Stimulated activated CD8-positive, alpha-beta memory T cell treated with anti-CD3 and anti-CD28 coated beads, Interleukin-12 subunit alpha, Interleukin-12 subunit beta, amount 100 ng/mL, for 24 hours (primary cell): ENCODE data around the gene TNFRSF1A.

Experiments used
- DNase-seq: peaks from one replicate; pipeline ENCODE4 v3.0.0-alpha.2; 2020; ENCODE audit errors: extremely low read depth

The TNFRSF1A gene

GRCh38 chr12:6341417-6342139, at the start of gene TNFRSF1A:
Gene TNFRSF1A (minus strand): TSS chr12:6342076. CDS start chr12:6341814, 262 bp downstream.
- DNase-seq, result no peak

GRCh38 chr12:6391013-6391412, 49.1 kb upstream of the TNFRSF1A start:
- DNase-seq, result no peak

DNA sequence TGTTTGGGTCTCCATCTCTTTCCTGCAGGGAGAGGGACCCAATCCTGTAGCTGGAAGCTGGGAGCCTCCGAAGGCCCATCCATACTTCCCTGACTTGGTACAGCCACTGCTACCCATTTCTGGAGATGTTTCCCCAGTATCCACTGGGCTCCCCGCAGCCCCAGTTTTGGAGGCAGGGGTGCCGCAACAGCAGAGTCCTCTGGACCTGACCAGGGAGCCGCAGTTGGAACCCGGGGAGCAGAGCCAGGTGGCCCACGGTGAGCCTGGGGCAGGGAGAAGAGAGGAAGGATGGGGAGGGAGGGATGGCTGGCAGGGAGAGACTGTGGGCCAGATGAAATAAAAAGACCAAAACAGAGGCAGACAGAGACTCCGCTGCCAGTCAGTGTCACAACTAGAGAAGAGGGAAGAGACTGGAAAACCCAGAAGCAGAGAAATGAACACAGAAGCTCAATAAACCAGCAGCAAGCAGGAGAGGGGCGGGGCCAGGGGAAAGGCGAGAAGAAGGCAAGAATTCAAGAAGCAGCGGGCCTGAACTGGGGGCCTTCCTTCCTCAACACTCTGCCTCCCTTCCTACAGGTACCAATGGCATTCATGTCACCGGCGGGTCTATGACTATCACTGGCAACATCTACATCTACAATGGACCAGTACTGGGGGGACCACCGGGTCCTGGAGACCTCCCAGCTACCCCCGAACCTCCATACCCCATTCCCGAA, 48.4 kb upstream of the TNFRSF1A start:
- DNase-seq, result no peak

DNA sequence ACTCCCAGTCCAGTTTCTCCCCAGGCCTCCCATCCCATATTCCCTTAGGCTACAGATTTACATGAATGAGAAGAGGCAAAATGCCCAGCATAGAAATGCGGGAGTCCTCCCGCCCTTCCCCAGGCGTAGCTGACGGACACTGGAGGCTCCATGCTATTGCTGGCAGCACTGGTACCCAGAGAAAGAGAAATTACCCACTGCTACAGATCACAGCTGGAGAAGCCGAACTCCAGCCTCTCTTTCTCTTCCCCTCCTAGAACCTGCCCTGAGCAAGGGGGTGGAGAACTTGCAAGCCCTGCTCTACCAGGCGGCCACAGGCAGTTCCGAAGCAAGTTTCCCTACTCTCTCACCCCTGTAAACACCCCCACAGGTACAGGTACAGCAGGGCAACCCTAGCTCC, 45.7 kb upstream of the TNFRSF1A start:
- no peak for DNase-seq

DNA sequence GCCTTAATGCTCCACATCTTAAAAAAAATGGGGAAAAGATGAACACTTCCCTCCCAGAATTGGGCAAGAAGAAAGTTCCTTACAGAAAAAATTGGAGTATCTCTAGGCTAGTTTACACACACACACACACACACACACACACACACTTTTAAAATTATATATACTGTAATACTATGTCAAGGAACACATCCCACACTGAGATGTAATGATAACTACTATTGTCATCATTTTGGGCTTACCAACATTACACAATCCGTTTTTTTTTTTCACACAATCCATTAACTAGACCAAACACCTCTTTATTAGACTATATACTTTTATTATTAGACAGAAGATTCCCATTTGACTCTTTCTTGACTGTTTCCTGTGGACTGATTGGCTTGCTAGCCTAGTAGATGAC, 44.6 kb upstream of the TNFRSF1A start:
- no peak for DNase-seq

DNA sequence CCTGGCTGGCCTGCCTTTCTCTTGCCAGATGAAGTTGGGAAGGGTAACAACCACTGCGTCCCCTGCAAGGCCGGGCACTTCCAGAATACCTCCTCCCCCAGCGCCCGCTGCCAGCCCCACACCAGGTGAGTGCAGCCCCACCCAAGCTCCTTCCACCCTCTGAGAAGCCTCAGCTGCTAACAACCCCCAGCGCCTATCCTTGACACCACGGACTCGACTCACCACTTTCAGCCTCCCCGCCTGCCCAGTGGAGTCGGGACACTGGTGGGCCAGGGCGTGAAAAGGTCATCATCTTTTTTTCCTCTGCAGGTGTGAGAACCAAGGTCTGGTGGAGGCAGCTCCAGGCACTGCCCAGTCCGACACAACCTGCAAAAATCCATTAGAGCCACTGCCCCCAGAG, 44.2 kb upstream of the TNFRSF1A start:
- DNase-seq, result no peak

- no peak for DNase-seq
These were observed 42.9 kb upstream of the TNFRSF1A start for GRCh38 chr12:6384499-6385436.

GRCh38 chr12:6383572-6384498, 42.0 kb upstream of the TNFRSF1A start, which contains the start of gene LTBR:
Gene LTBR (plus strand): TSS chr12:6384162. CDS start chr12:6384359, 197 bp downstream.
- no peak for DNase-seq

DNA sequence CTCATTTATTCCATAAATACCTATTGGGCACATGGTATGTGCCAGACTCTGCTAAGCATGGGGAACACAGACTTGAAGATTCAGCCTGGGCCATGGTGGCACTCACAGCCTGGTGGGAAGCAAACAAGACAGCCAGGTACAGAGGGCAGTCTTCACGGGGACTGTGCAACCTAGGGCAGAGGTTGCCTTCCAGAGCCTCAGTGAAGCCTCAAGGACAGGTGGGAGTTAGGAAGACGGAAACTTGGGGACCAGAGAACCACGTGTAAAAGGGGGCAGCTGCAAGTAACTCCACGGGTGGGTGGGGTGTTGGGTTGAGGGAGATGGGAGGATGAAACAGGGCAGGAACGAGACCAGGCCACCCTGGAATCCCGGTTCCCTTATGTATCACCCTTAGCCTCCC, 41.1 kb upstream of the TNFRSF1A start:
- no peak for DNase-seq

- DNase-seq, result no peak
These were observed 40.5 kb upstream of the TNFRSF1A start for GRCh38 chr12:6382371-6382770.

- DNase-seq, result no peak
These were observed 38.6 kb upstream of the TNFRSF1A start for GRCh38 chr12:6380141-6381121.

- no peak for DNase-seq
These were observed 37.0 kb upstream of the TNFRSF1A start for GRCh38 chr12:6378709-6379472.

GRCh38 chr12:6377667-6377994, 35.8 kb upstream of the TNFRSF1A start:
- DNase-seq, result no peak

DNA sequence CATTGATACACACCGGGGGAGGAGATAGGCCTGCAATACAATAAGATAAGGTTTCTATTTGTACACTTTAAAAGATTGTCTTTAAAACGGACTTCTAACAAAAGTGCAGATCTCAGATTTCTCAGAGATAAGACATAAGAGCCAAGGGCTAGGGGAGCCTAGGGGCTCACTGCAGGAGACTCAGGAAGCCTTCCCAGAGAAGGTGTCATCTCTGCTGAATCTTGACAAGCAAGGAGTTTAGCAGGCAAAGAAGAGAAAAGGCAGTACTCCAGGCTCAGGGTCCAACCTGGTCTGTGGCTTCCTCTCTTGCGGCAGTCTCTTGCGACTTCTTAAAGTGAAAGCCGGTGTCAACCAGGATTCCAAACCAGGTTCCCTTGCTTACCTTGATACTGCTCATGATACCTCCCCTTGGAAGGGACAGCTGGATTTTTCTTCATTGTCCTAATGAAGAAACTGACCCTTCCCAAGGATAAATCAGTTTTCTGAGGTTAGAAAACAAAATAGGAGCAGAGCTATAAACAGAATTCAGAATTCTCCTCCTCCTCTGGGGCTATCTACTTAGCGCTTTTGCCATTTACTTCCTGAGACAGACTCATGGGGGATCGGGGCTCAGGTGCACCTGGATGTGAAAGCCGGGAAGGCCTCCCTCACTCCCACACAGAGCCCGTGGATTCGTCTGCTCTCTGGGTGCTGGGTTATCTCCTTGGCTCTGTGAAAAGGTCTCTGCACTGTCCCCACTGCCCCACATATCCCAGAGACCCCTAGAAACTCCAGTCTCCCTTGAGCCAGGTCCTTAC, 35.2 kb upstream of the TNFRSF1A start:
- no peak for DNase-seq

GRCh38 chr12:6376079-6376869, 34.4 kb upstream of the TNFRSF1A start:
- DNase-seq, result no peak

- DNase-seq, result no peak
These were observed 33.6 kb upstream of the TNFRSF1A start, which contains the start of gene SCNN1A for GRCh38 chr12:6375269-6376078. Gene SCNN1A (minus strand): TSS chr12:6375563. CDS start chr12:6374783, 780 bp downstream.

- DNase-seq, result no peak
These were observed 32.9 kb upstream of the TNFRSF1A start for GRCh38 chr12:6374786-6375160.
